H9 (cell line): Measurements from ENCODE around the gene MED10. TPM values are rescaled to one million over a fixed set of nuclear protein-coding genes. Genes with fewer than 3 reads are reported as not detected.
A peak's percentile ranks its signal among the peaks of the same experiment; 100 is the strongest.

ENCODE experiments used
- DNase-seq: peaks from one replicate; pipeline ENCODE4 v3.0.0-alpha.2; 2017
- H2AFZ ChIP-seq: one replicate; pipeline ENCODE4 v1.6.1; 2013; ENCODE audit warnings: mild to moderate bottlenecking, low read length, control low read depth, moderate library complexity
- H2AK5ac ChIP-seq: 2 replicates; pipeline ENCODE4 v1.6.1; 2013; ENCODE audit warnings: low read length, control low read depth, mixed read lengths; ENCODE audit not compliant: insufficient read length
- H2BK120ac ChIP-seq: one replicate; pipeline ENCODE4 v1.6.1; 2013; ENCODE audit warnings: low read depth, mild to moderate bottlenecking, low read length, control low read depth, inconsistent platforms; ENCODE audit not compliant: poor library complexity, severe bottlenecking
- H2BK12ac ChIP-seq: 2 replicates; pipeline ENCODE4 v1.6.1; 2013; ENCODE audit warnings: low read length, control low read depth, mixed read lengths, low read depth; ENCODE audit not compliant: insufficient read length
- H2BK15ac ChIP-seq: 2 replicates; pipeline ENCODE4 v1.6.1; 2013; ENCODE audit warnings: low read depth, low read length, control low read depth
- H2BK20ac ChIP-seq: one replicate; pipeline ENCODE4 v1.6.1; 2013; ENCODE audit warnings: low read depth, mild to moderate bottlenecking, low read length, control low read depth, inconsistent platforms; ENCODE audit not compliant: poor library complexity, severe bottlenecking
- H2BK5ac ChIP-seq: 2 replicates; pipeline ENCODE4 v1.6.1; 2013; ENCODE audit warnings: low read length, control low read depth, mixed read lengths; ENCODE audit not compliant: insufficient read length
- H3K14ac ChIP-seq: 2 replicates; pipeline ENCODE4 v1.6.1; 2013; ENCODE audit warnings: low read length, control low read depth; ENCODE audit not compliant: insufficient read depth
- H3K18ac ChIP-seq: 2 replicates; pipeline ENCODE4 v1.6.1; 2013; ENCODE audit warnings: low read depth, mild to moderate bottlenecking, mixed read lengths, low read length, control low read depth; ENCODE audit not compliant: insufficient read length
- H3K23ac ChIP-seq: 2 replicates; pipeline ENCODE4 v1.6.1; 2013; ENCODE audit warnings: low read length, control low read depth, mixed read lengths, low read depth; ENCODE audit not compliant: insufficient read length
- H3K23me2 ChIP-seq: 2 replicates; pipeline ENCODE4 v1.6.1; 2013; ENCODE audit warnings: low read depth, mild to moderate bottlenecking, mixed read lengths, low read length, control low read depth; ENCODE audit not compliant: insufficient read length, poor library complexity, severe bottlenecking
- H3K27ac ChIP-seq: 2 replicates; pipeline ENCODE4 v1.5.1; 2013; ENCODE audit warnings: low read length, control low read depth, mixed read lengths, low read depth; ENCODE audit not compliant: insufficient read length
- H3K27me3 ChIP-seq: 2 replicates; pipeline ENCODE4 v1.6.1; 2013; ENCODE audit warnings: low read length, control low read depth, inconsistent platforms; ENCODE audit not compliant: insufficient read depth
- H3K4ac ChIP-seq: 2 replicates; pipeline ENCODE4 v1.6.1; 2013; ENCODE audit warnings: low read depth, mild to moderate bottlenecking, control low read depth, inconsistent platforms, low read length, moderate library complexity
- H3K4me1 ChIP-seq: 2 replicates; pipeline ENCODE4 v1.6.1; 2013; ENCODE audit warnings: low read length, control low read depth, inconsistent platforms; ENCODE audit not compliant: insufficient read depth
- H3K4me2 ChIP-seq: 2 replicates; pipeline ENCODE4 v1.6.1; 2013; ENCODE audit warnings: low read length, control low read depth, mixed read lengths; ENCODE audit not compliant: insufficient read length, insufficient read depth
- H3K56ac ChIP-seq: 2 replicates; pipeline ENCODE4 v1.6.1; 2013; ENCODE audit warnings: low read depth, mild to moderate bottlenecking, mixed read lengths, low read length, control low read depth; ENCODE audit not compliant: insufficient read length
- H3K79me1 ChIP-seq: 2 replicates; pipeline ENCODE4 v1.6.1; 2013; ENCODE audit warnings: low read depth, mild to moderate bottlenecking, moderate library complexity, low read length, control low read depth, inconsistent platforms; ENCODE audit not compliant: insufficient read depth, poor library complexity, severe bottlenecking
- H3K79me2 ChIP-seq: 2 replicates; pipeline ENCODE4 v1.6.1; 2013; ENCODE audit warnings: low read length, control low read depth, inconsistent platforms; ENCODE audit not compliant: insufficient read depth
- H3K9ac ChIP-seq: 2 replicates; pipeline ENCODE4 v1.6.1; 2013; ENCODE audit warnings: low read length, control low read depth, mixed read lengths; ENCODE audit not compliant: insufficient read length; ENCODE audit errors: extremely low read depth
- H3K9me3 ChIP-seq: one replicate; pipeline ENCODE4 v1.6.1; 2013; ENCODE audit warnings: low read depth, low read length, inconsistent platforms; ENCODE audit not compliant: control insufficient read depth
- H3T11ph ChIP-seq: one replicate; pipeline ENCODE4 v1.6.1; 2013; ENCODE audit warnings: mild to moderate bottlenecking, low read length, control low read depth, inconsistent platforms
- H4K20me1 ChIP-seq: one replicate; pipeline ENCODE4 v1.6.1; 2013; ENCODE audit not compliant: control insufficient read depth, insufficient read length, insufficient read depth
- H4K5ac ChIP-seq: 2 replicates; pipeline ENCODE4 v1.6.1; 2013; ENCODE audit warnings: low read depth, mild to moderate bottlenecking, mixed read lengths, low read length, control low read depth; ENCODE audit not compliant: insufficient read length
- H4K8ac ChIP-seq: replicated peaks from 2 replicates; pipeline ENCODE4 v1.6.1; 2013; ENCODE audit warnings: low read length, control low read depth, mixed read lengths, low read depth; ENCODE audit not compliant: insufficient read length
- H4K91ac ChIP-seq: 2 replicates; pipeline ENCODE4 v1.6.1; 2013; ENCODE audit warnings: low read depth, mild to moderate bottlenecking, moderate library complexity, mixed read lengths, low read length, control low read depth; ENCODE audit not compliant: insufficient read length
- H3K27ac Mint-ChIP-seq, 3 experiments: 2 replicates in 2 of 3; 3 replicates in 1 of 3; pipeline ENCODE4 v1.8.0; 2020 to 2021; ENCODE audit warnings: mixed read lengths in 3 of 3, mild to moderate bottlenecking in 1 of 3, moderate library complexity in 1 of 3
- H3K27me3 Mint-ChIP-seq: 2 replicates; pipeline ENCODE4 v1.8.0; 2021; ENCODE audit warnings: low read depth, mild to moderate bottlenecking, moderate library complexity, mixed read lengths
- H3K36me3 Mint-ChIP-seq, 3 experiments: 2 replicates in 2 of 3; 3 replicates in 1 of 3; pipeline ENCODE4 v1.8.0; 2020 to 2021; ENCODE audit warnings: low read depth in 3 of 3, mixed read lengths in 3 of 3; ENCODE audit not compliant: insufficient read depth in 1 of 3
- H3K4me1 Mint-ChIP-seq, 2 experiments: 2 replicates each; pipeline ENCODE4 v1.8.0; 2020; ENCODE audit warnings: mixed read lengths in 2 of 2
- H3K4me3 Mint-ChIP-seq, 2 experiments: 2 replicates in 1 of 2; 3 replicates in 1 of 2; pipeline ENCODE4 v1.8.0; 2020 to 2021; ENCODE audit warnings: mild to moderate bottlenecking in 2 of 2, mixed read lengths in 2 of 2, moderate library complexity in 1 of 2
- H3K9me3 Mint-ChIP-seq, 2 experiments: 2 replicates in 1 of 2; 3 replicates in 1 of 2; pipeline ENCODE4 v1.8.0; 2020; ENCODE audit warnings: mild to moderate bottlenecking in 2 of 2, mixed read lengths in 2 of 2, moderate library complexity in 1 of 2
- WGBS: extraction: QIAGEN DNeasy Blood & Tissue Kit; methylation state at CpG from one replicate; pipeline ENCODE4 v1.1.7; 2013; ENCODE audit warnings: missing lambda C conversion rate, low lambda C conversion rate, mixed read lengths; ENCODE audit not compliant: insufficient read length; ENCODE audit errors: extremely low coverage; 5-methylcytosine and 5-hydroxymethylcytosine counted together
- total RNA-seq: library from RNA; stranded (reverse); gene quantifications from 2 replicates; pipeline ENCODE4 v1.2.1, GENCODE V29; 2021
- TF ChIP-seq, protein P1 (sequence below): fragments of 200-600 bp; sonication (generic); conservative IDR thresholded peaks from 3 replicates; pipeline ENCODE4 v1.8.0; 2021; ENCODE audit warnings: antibody characterized with exemption, mild to moderate bottlenecking

The MED10 gene
- total RNA-seq, 1 experiment from 2014 or later, result 35.3 TPM

- H4K91ac ChIP-seq, result no peak overlapping the region
- no CpG with 5 or more reads among the region's 3 CpGs for WGBS
- no peak overlapping the region for H2BK20ac ChIP-seq
These were observed 50.2 kb downstream of the MED10 start for GRCh38 chr5:6328173-6328572.

More at GRCh38 chr5:6328173-6328572, 50.2 kb downstream of the MED10 start:
- Mint-ChIP-seq H3K4me3 (no peak overlapping the region), H3K27ac (no peak overlapping the region), H3K36me3 (peaks cover 0 to 2% (median 0%) of the 10 kb centered on the region in 3 experiments; a peak in 2 of 7 replicates), H3K4me1 (peaks cover 4 to 6% of the 10 kb centered on the region in 2 experiments; a peak in 3 of 4 replicates), H3K9me3 (peaks cover 16 to 17% of the 10 kb centered on the region in 2 experiments), H3K27me3 (peaks cover 25% of the 10 kb centered on the region)
- Histone ChIP-seq H3K56ac (no peak overlapping the region), H2BK120ac (no peak overlapping the region), H3K14ac (no peak overlapping the region), H4K20me1 (no peaks in the 10 kb centered on the region), H3K9me3 (no peaks in the 10 kb centered on the region), H4K5ac (no peak overlapping the region), H2BK5ac (no peak overlapping the region), H3K79me1 (no peaks in the 10 kb centered on the region), H3K23me2 (no peaks in the 10 kb centered on the region), H4K8ac (no peak overlapping the region), H3K9ac (no peak overlapping the region), H3K27me3 (no peaks in the 10 kb centered on the region; the same call in 1 of the 2 replicates), H3T11ph (no peak overlapping the region), H3K23ac (no peak overlapping the region), H3K27ac (no peak overlapping the region), H2BK15ac (no peak overlapping the region), H3K4me1 (no peaks in the 10 kb centered on the region), H3K79me2 (no peaks in the 10 kb centered on the region), H2AFZ (no peak overlapping the region), H3K18ac (no peak overlapping the region), H2BK12ac (no peak overlapping the region), H3K4me2 (no peak overlapping the region), H2AK5ac (no peak overlapping the region), H3K4ac (no peak overlapping the region)
- TF ChIP-seq, protein P1, sequence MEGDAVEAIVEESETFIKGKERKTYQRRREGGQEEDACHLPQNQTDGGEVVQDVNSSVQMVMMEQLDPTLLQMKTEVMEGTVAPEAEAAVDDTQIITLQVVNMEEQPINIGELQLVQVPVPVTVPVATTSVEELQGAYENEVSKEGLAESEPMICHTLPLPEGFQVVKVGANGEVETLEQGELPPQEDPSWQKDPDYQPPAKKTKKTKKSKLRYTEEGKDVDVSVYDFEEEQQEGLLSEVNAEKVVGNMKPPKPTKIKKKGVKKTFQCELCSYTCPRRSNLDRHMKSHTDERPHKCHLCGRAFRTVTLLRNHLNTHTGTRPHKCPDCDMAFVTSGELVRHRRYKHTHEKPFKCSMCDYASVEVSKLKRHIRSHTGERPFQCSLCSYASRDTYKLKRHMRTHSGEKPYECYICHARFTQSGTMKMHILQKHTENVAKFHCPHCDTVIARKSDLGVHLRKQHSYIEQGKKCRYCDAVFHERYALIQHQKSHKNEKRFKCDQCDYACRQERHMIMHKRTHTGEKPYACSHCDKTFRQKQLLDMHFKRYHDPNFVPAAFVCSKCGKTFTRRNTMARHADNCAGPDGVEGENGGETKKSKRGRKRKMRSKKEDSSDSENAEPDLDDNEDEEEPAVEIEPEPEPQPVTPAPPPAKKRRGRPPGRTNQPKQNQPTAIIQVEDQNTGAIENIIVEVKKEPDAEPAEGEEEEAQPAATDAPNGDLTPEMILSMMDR, result no peak
- DNase-seq, result peak; percentile 75
